Lower lobe of right lung (tissue), 2 donors: ENCODE results near the gene RBBP4. TPM values are rescaled to one million over a fixed set of nuclear protein-coding genes. Genes with fewer than 3 reads are reported as not detected.

Experiments
- ATAC-seq, 2 donors: fragments of 200-7000 bp; cut with Tn5 transposase; one replicate each; pipeline ENCODE4 v1.9.1; 2020 to 2022; ENCODE audit warnings: mild to moderate bottlenecking in 2 of 2, moderate library complexity in 2 of 2
- DNase-seq: peaks from one replicate; pipeline ENCODE4 v3.0.0-alpha.2; 2020
- H3K27ac ChIP-seq: fragments of 200-600 bp; one replicate; pipeline ENCODE4 v1.8.0; 2022
- H3K27me3 ChIP-seq: fragments of 200-600 bp; one replicate; pipeline ENCODE4 v1.8.0; 2022; ENCODE audit warnings: low read depth
- H3K36me3 ChIP-seq: fragments of 200-600 bp; one replicate; pipeline ENCODE4 v1.8.0; 2022; ENCODE audit warnings: mild to moderate bottlenecking
- H3K4me1 ChIP-seq: fragments of 200-600 bp; one replicate; pipeline ENCODE4 v1.8.0; 2022
- H3K4me3 ChIP-seq: fragments of 200-600 bp; one replicate; pipeline ENCODE4 v1.8.0; 2022; ENCODE audit warnings: mild to moderate bottlenecking
- H3K9me3 ChIP-seq: fragments of 200-600 bp; one replicate; pipeline ENCODE4 v1.8.0; 2022
- CTCF ChIP-seq: fragments of 200-600 bp; IDR thresholded peaks from one replicate; pipeline ENCODE4 v1.8.0; 2022; ENCODE audit warnings: antibody characterized with exemption, mild to moderate bottlenecking
- intact Hi-C: fragments of 100-400 bp; cut with DNase I; formaldehyde crosslinking; loops from one replicate; pipeline ENCODE4 v1.11.0; 2022
- total RNA-seq: library from RNA; stranded (reverse); fragmentation: NEBNext Ultra II Directional; extraction: Animal tissue kit (Norgen Biotek cat#: 25700); gene quantifications from one replicate; pipeline ENCODE4 v1.2.1, GENCODE V29; 2021
- donor health status: DM: no; HTN: yes; CAD: no; lungs with severe emphysema.

The RBBP4 gene
- total RNA-seq, 1 donor from 2014 or later: 155 TPM

DNA sequence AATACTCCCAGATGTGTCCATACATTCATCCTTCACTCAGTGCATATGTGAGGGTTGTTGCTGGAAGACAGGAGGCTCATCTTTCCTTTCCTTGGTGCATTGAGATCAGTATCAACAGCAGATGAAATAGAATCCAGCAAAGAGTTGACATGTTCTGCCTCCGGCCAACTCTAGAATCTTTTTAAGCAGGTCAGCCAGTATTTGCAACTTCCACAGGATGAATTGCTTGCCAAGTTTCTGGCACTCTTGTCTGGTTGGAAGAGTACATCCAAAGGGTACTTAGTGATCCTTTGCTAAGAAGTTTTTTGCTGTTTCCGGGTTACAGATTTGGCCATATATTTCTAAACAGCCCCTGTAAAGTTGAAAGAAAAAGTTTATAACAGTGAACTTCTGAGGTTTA is 30.5 kb downstream of the RBBP4 start:
- H3K27me3 ChIP-seq: no peaks in the 10 kb centered on the region
- peaks cover 52% of the 10 kb centered on the region for H3K4me1 ChIP-seq
- H3K4me3 ChIP-seq: no peak overlapping the region
- no peaks in the 10 kb centered on the region for H3K9me3 ChIP-seq
- no peak overlapping the region for H3K27ac ChIP-seq
- DNase-seq: no peak
- peaks cover 91% of the 10 kb centered on the region for H3K36me3 ChIP-seq
- intact Hi-C loops: no loop called here
- no peak for TF ChIP-seq CTCF
- peak; percentile 43 to 46 for ATAC-seq

GRCh38 chr1:32681999-32682398 is 31.0 kb downstream of the RBBP4 start:
- peaks cover 52% of the 10 kb centered on the region for H3K4me1 ChIP-seq

DNA sequence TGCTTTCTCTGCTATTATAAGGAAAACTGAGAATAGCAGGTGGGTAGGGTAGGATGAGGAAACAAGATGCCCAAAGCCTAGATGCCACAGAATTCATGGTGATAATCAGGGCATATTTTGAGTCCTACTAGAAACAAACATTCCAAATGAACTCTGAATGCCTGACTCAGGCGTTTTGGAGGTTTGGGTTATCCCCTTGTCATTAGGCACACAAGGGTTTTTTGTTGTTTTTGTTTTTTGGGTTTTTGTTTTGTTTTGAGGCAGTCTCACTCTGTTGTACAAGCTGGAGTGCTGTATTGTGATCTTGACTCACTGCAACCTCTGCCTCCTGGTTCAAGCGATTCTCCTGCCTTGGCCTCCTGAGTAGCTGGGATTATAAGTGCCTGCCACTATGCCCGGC is 32.4 kb downstream of the RBBP4 start:
- DNase-seq (no peak), ATAC-seq (no peak)
- Histone ChIP-seq H3K27me3 (no peaks in the 10 kb centered on the region), H3K9me3 (no peaks in the 10 kb centered on the region), H3K36me3 (peaks cover 85% of the 10 kb centered on the region), H3K27ac (peak overlapping the region; percentile 51), H3K4me3 (no peak overlapping the region), H3K4me1 (peaks cover 44% of the 10 kb centered on the region)
- intact Hi-C loops: no loop called here
- TF ChIP-seq CTCF: no peak

More at GRCh38 chr1:32681999-32682398, 31.0 kb downstream of the RBBP4 start:
- Histone ChIP-seq H3K9me3 (no peaks in the 10 kb centered on the region), H3K4me3 (no peak overlapping the region), H3K27me3 (no peaks in the 10 kb centered on the region), H3K36me3 (peaks cover 91% of the 10 kb centered on the region), H3K27ac (no peak overlapping the region)
- intact Hi-C loops: no loop called here
- DNase-seq (no peak), ATAC-seq (no peak)
- TF ChIP-seq CTCF: no peak

- intact Hi-C loops: no loop called here
- TF ChIP-seq CTCF: no peak
- peak overlapping the region; percentile 51 for H3K27ac ChIP-seq
These were observed 33.3 kb downstream of the RBBP4 start for GRCh38 chr1:32684167-32684811.

GRCh38 chr1:32685498-32685897 is 34.5 kb downstream of the RBBP4 start:
- no peak overlapping the region for H3K27ac ChIP-seq
- DNase-seq (no peak), ATAC-seq (no peak)
- H3K4me3 ChIP-seq: no peak overlapping the region
- TF ChIP-seq CTCF: no peak
- intact Hi-C loops: no loop called here
- peaks cover 66% of the 10 kb centered on the region for H3K36me3 ChIP-seq
- no peaks in the 10 kb centered on the region for H3K9me3 ChIP-seq
- peaks cover 35% of the 10 kb centered on the region for H3K4me1 ChIP-seq
- no peaks in the 10 kb centered on the region for H3K27me3 ChIP-seq

More at GRCh38 chr1:32684167-32684811, 33.3 kb downstream of the RBBP4 start:
- Histone ChIP-seq H3K27me3 (no peaks in the 10 kb centered on the region), H3K9me3 (no peaks in the 10 kb centered on the region), H3K4me3 (no peak overlapping the region), H3K4me1 (peaks cover 36% of the 10 kb centered on the region), H3K36me3 (peaks cover 76% of the 10 kb centered on the region)
- ATAC-seq (no peak), DNase-seq (no peak)
